Measurements from ENCODE around the gene GLCCI1.
"Not testable (repeated sequence)": the region's sequence is repeated elsewhere in the genome, so short reads cannot be mapped to it uniquely, and the experiment has no call there.

GLCCI1 gene

GRCh38 chr7:8048067-8048466, 79.5 kb downstream of the GLCCI1 start:
- not testable (repeated sequence) for DNase-seq (ENCODE audit: low read depth in 2 of 2)

- DNase-seq (ENCODE audit: low read depth in 2 of 2) = no peak
Observed at GRCh38 chr7:8051373-8051772, 82.8 kb downstream of the GLCCI1 start.

GRCh38 chr7:8051998-8052397, 83.4 kb downstream of the GLCCI1 start:
- no peak for DNase-seq (ENCODE audit: low read depth in 2 of 2)

GRCh38 chr7:8052824-8053223, 84.2 kb downstream of the GLCCI1 start:
- DNase-seq (ENCODE audit: low read depth in 2 of 2) = no peak

GRCh38 chr7:8056439-8056838, 87.8 kb downstream of the GLCCI1 start:
- DNase-seq (ENCODE audit: low read depth in 2 of 2) = no peak

GRCh38 chr7:8057566-8057965, 89.0 kb downstream of the GLCCI1 start:
- no peak for DNase-seq (ENCODE audit: low read depth in 2 of 2)

- DNase-seq (ENCODE audit: low read depth in 2 of 2) = no peak
Observed at GRCh38 chr7:8058322-8058721, 89.7 kb downstream of the GLCCI1 start.

- DNase-seq (ENCODE audit: low read depth in 2 of 2) = no peak
Observed at GRCh38 chr7:8058852-8059251, 90.3 kb downstream of the GLCCI1 start.

GRCh38 chr7:8060241-8060640, 91.6 kb downstream of the GLCCI1 start:
- DNase-seq (ENCODE audit: low read depth in 2 of 2) = no peak

GRCh38 chr7:8063300-8063699, 94.7 kb downstream of the GLCCI1 start:
- not testable (repeated sequence) for DNase-seq (ENCODE audit: low read depth in 2 of 2)

- no peak for DNase-seq (ENCODE audit: low read depth in 2 of 2)
Observed at GRCh38 chr7:8063706-8064297, 95.2 kb downstream of the GLCCI1 start.

- no peak for DNase-seq (ENCODE audit: low read depth in 2 of 2)
Observed at GRCh38 chr7:8064828-8065227, 96.2 kb downstream of the GLCCI1 start.

GRCh38 chr7:8065356-8065813, 96.8 kb downstream of the GLCCI1 start:
- no peak for DNase-seq (ENCODE audit: low read depth in 2 of 2)

- no peak for DNase-seq (ENCODE audit: low read depth in 2 of 2)
Observed at GRCh38 chr7:8068892-8069686, 100.5 kb downstream of the GLCCI1 start.

- DNase-seq (ENCODE audit: low read depth in 2 of 2) = no peak
Observed at GRCh38 chr7:8070451-8071180, 102.0 kb downstream of the GLCCI1 start.

GRCh38 chr7:8078418-8078817, 109.8 kb downstream of the GLCCI1 start:
- DNase-seq (ENCODE audit: low read depth in 2 of 2) = no peak

- no peak for DNase-seq (ENCODE audit: low read depth in 2 of 2)
Observed at GRCh38 chr7:8082762-8083161, 114.2 kb downstream of the GLCCI1 start.

- DNase-seq (ENCODE audit: low read depth in 2 of 2) = no peak
Observed at GRCh38 chr7:8084836-8085235, 116.2 kb downstream of the GLCCI1 start.

- DNase-seq (ENCODE audit: low read depth in 2 of 2) = no peak
Observed at GRCh38 chr7:8085420-8085819, 116.8 kb downstream of the GLCCI1 start.

- no peak for DNase-seq (ENCODE audit: low read depth in 2 of 2)
Observed at GRCh38 chr7:8086239-8086638, 117.6 kb downstream of the GLCCI1 start.

GRCh38 chr7:8089036-8089780, 120.6 kb downstream of the GLCCI1 start:
- DNase-seq (ENCODE audit: low read depth in 2 of 2) = no peak

GRCh38 chr7:8092140-8092539, 123.5 kb downstream of the GLCCI1 start:
- no peak for DNase-seq (ENCODE audit: low read depth in 2 of 2)
